ENCODE results near the gene RBMXL2.

RBMXL2 gene

DNA sequence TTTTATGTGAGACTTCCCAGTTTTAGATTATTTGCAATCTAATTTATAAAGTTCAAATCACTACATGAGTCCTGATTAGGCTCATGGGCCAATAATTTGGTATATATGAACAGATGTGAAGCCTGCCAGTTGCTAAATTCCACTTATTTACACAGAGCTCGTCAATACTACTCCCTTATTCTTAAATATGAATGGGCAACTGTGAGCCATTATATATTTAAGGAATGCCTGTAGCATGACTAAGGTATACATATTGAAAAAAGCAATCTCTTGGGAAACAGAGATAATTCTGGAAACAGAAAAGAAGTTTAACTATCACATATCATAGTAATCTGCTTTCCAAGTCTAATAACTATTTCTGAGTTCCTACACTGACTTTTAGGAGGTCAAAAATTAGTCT lies 27.0 kb downstream of the RBMXL2 start:
- Mint-ChIP-seq H3K9me3 (ENCODE audit: low read depth) (no peaks in the 10 kb centered on the region), H3K4me3 (no peak overlapping the region), H3K27me3 (peaks cover 13% of the 10 kb centered on the region), H3K4me1 (ENCODE audit: low read depth) (no peaks in the 10 kb centered on the region), H3K27ac (no peak overlapping the region), H3K36me3 (no peaks in the 10 kb centered on the region)

DNA sequence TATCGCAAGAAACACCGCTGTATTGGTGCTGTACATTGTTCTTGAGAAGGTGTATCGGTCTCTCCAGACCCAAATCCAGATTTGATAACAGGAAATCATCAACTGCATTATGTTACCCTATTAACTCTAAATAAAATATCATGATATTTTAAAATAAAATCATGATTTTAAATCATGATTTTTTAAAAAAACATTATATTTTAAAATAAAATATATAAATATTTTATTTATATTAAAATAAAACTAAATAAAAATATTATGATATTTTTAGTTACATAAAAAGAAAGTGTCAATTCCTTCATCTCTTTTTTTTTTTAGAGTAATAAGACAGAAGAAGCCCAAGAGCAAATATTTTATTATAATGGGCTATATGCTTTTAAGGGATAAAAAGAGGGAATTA lies 27.6 kb downstream of the RBMXL2 start:
- no peak overlapping the region for H3K27ac Mint-ChIP-seq

DNA sequence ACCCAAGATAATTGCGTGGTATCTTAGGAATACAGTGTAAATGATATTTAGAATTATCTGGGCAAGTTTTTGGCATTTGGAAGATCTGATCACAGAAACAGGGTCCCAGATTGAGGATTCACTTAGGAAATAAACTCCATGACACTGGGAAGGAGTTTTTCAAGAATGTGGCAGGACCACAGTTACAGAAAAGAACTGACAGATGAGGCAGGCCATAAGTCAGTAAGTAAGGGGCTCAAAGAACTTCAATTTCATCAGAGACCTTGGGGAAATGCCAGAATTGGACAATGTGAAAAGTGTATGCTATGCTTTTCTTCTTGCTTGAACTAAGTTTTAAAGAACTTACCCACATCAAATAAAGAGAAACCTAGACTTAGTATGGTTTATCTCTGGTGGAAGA lies 49.3 kb downstream of the RBMXL2 start:
- Mint-ChIP-seq H3K27ac (no peak overlapping the region), H3K4me3 (no peak overlapping the region), H3K36me3 (no peaks in the 10 kb centered on the region), H3K9me3 (ENCODE audit: low read depth) (no peaks in the 10 kb centered on the region), H3K4me1 (ENCODE audit: low read depth) (no peaks in the 10 kb centered on the region), H3K27me3 (peaks cover 12% of the 10 kb centered on the region)

More for the DNA sequence above, 27.6 kb downstream of the RBMXL2 start:
- Mint-ChIP-seq H3K4me3 (no peak overlapping the region), H3K9me3 (ENCODE audit: low read depth) (no peaks in the 10 kb centered on the region), H3K27me3 (peaks cover 13% of the 10 kb centered on the region), H3K4me1 (ENCODE audit: low read depth) (no peaks in the 10 kb centered on the region), H3K36me3 (no peaks in the 10 kb centered on the region)
